IPS-NIHi7 (cell line): ENCODE measurements around the gene ABHD8.

Source experiments
- DNase-seq: peaks from one replicate; pipeline ENCODE4 v3.0.0; 2012; ENCODE audit warnings: mixed read lengths; ENCODE audit errors: extremely low spot score

The ABHD8 gene

GRCh38 chr19:17333611-17334413 is 30.6 kb upstream of the ABHD8 start:
- peak; percentile 47 for DNase-seq

GRCh38 chr19:17332677-17333581 is 29.7 kb upstream of the ABHD8 start:
- DNase-seq = peak; percentile 71

- DNase-seq = no peak
These were observed 29.1 kb upstream of the ABHD8 start for GRCh38 chr19:17332360-17332676.

- DNase-seq = no peak
These were observed 27.9 kb upstream of the ABHD8 start for GRCh38 chr19:17331045-17331558.

GRCh38 chr19:17330262-17331044 is 27.2 kb upstream of the ABHD8 start:
- DNase-seq = no peak

- no peak for DNase-seq
These were observed 26.4 kb upstream of the ABHD8 start for GRCh38 chr19:17329366-17330261.

- peak; percentile 41 for DNase-seq
These were observed 25.5 kb upstream of the ABHD8 start for GRCh38 chr19:17328517-17329365.

- peak; percentile 94 for DNase-seq
These were observed 24.7 kb upstream of the ABHD8 start for GRCh38 chr19:17327654-17328516.

- no peak for DNase-seq
These were observed 23.9 kb upstream of the ABHD8 start for GRCh38 chr19:17327068-17327653.

- no peak for DNase-seq
These were observed 23.4 kb upstream of the ABHD8 start for GRCh38 chr19:17326595-17326966.

GRCh38 chr19:17325881-17326594 is 22.8 kb upstream of the ABHD8 start:
- DNase-seq = no peak

- no peak for DNase-seq
These were observed 21.9 kb upstream of the ABHD8 start for GRCh38 chr19:17325133-17325532.

- DNase-seq = no peak
These were observed 21.3 kb upstream of the ABHD8 start for GRCh38 chr19:17324357-17325114.

GRCh38 chr19:17323964-17324332 is 20.7 kb upstream of the ABHD8 start:
- no peak for DNase-seq

- DNase-seq = no peak
These were observed 20.2 kb upstream of the ABHD8 start for GRCh38 chr19:17323300-17323963.

GRCh38 chr19:17322854-17323253 is 19.6 kb upstream of the ABHD8 start:
- no peak for DNase-seq
